NK-92 treated with Interleukin-12 subunit alpha and Interleukin-12 subunit beta, amount 100 ng/mL, for 24 hours (cell line): Measurements from ENCODE around the gene MED1.
A peak's percentile ranks its signal among the peaks of the same experiment; 100 is the strongest.
"Not testable (repeated sequence)": the region's sequence is repeated elsewhere in the genome, so short reads cannot be mapped to it uniquely, and the experiment has no call there.

Experiments
- DNase-seq: peaks from one replicate; lab custom pipeline; 2025; lab: John Stamatoyannopoulos, UW

Gene MED1, protein sequence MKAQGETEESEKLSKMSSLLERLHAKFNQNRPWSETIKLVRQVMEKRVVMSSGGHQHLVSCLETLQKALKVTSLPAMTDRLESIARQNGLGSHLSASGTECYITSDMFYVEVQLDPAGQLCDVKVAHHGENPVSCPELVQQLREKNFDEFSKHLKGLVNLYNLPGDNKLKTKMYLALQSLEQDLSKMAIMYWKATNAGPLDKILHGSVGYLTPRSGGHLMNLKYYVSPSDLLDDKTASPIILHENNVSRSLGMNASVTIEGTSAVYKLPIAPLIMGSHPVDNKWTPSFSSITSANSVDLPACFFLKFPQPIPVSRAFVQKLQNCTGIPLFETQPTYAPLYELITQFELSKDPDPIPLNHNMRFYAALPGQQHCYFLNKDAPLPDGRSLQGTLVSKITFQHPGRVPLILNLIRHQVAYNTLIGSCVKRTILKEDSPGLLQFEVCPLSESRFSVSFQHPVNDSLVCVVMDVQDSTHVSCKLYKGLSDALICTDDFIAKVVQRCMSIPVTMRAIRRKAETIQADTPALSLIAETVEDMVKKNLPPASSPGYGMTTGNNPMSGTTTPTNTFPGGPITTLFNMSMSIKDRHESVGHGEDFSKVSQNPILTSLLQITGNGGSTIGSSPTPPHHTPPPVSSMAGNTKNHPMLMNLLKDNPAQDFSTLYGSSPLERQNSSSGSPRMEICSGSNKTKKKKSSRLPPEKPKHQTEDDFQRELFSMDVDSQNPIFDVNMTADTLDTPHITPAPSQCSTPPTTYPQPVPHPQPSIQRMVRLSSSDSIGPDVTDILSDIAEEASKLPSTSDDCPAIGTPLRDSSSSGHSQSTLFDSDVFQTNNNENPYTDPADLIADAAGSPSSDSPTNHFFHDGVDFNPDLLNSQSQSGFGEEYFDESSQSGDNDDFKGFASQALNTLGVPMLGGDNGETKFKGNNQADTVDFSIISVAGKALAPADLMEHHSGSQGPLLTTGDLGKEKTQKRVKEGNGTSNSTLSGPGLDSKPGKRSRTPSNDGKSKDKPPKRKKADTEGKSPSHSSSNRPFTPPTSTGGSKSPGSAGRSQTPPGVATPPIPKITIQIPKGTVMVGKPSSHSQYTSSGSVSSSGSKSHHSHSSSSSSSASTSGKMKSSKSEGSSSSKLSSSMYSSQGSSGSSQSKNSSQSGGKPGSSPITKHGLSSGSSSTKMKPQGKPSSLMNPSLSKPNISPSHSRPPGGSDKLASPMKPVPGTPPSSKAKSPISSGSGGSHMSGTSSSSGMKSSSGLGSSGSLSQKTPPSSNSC (N-terminal part only)

DNA sequence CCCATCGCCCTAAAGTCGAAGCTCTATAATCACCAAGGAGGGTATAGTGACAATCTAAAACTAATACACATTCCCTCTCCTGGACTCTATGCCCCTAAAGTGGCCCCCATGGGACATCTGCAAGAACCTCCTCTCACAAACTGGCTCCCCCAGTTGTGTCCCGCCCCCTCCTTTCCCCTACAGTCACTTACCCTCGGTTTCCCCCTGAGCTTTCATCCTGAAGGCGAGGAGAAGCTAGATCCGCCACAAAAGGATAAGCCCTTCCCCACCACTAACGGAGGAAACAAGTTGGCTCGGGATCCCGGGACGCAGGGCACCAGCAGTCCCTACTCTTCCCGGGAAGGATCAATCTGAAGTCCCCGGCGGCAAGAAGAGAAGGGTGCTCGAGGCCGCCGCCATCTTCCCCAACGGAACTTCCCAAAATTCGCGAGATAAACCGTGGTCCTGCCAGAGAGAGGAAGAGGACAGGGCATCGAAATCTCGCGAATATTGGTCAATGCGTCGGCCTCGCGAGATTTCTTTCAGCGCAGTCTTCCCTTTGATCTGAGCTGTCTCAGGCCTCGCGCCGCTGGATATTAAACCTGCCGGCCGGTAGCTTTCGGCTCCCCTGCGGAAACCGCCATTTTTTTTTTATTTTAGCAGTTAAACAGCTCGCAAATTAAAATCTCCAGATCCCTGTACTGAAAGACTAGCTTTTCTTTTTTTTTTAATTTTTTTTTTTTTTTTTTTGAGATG lies at the start of gene MED1:
Gene MED1 (minus strand): TSS at position 417 of the 735 bp plus-strand sequence. CDS start 201 bp downstream, at position 216.
- peak; percentile 83 for DNase-seq

DNA sequence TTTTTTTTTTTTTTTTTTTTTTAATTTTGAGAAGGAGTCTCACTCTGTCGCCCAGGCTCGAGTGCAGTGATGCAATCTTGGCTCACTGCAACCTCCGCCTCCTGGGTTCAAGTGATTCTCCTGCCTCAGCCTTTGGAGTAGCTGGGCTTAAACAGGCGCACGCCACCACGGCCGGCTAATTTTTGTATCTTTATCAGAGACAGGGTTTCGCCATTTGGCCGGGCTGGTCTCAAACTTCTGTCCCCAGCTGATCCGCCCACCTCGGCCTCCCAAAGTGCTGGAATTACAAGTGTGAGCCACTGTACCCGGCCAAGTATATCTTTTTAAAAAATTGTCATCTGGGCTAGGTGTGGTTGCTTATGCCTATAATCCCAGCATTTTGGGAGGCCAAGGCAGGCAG lies 45.9 kb upstream of the MED1 start:
- DNase-seq: not testable (repeated sequence)

- DNase-seq: no peak
Observed at GRCh38 chr17:39487946-39488345, 36.9 kb upstream of the MED1 start.

GRCh38 chr17:39487490-39487889 lies 36.4 kb upstream of the MED1 start:
- not testable (repeated sequence) for DNase-seq

DNA sequence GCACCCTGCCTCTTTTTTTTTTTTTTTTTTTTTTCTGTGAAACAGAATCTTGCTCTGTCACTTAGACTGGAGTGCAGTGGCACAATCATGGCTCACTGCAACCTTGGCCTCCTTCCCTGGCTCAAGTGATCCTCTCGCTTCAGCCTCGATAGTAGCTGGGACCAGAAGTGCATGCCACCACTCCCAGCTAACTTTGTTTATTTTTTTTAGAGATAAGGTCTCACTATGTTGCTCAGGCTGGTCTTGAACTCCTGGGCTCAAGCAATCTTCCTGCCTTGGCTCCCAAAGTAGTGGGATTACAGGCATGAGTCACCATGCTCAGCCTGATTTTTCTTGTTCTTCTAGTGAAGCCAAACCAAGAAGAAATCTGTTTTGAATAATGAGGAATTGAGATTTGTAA lies 35.2 kb upstream of the MED1 start:
- DNase-seq: no peak

- no peak for DNase-seq
Observed at GRCh38 chr17:39485555-39485954, 34.5 kb upstream of the MED1 start.

- no peak for DNase-seq
Observed at GRCh38 chr17:39484178-39484577, 33.1 kb upstream of the MED1 start.

- DNase-seq: no peak
Observed at GRCh38 chr17:39483506-39483905, 32.4 kb upstream of the MED1 start.

DNA sequence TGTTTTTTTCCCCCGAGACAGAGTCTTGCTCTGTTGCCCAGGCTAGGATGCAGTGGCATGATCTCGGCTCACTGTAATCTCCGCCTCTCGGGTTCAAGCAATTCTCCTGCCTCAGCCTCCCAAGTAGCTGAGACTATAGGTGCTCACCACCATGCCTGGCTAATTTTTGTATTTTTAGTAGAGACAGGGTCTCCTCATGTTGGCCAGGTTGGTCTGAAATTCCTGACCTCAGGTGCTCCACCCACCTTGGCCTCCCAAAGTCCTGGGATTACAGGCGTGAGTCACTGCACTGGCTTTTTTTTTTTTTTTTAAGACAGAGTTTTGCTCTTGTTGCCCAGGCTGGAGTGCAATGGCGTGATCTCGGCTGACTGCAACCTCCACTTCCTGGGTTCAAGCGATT lies 28.6 kb upstream of the MED1 start:
- DNase-seq: not testable (repeated sequence)

DNA sequence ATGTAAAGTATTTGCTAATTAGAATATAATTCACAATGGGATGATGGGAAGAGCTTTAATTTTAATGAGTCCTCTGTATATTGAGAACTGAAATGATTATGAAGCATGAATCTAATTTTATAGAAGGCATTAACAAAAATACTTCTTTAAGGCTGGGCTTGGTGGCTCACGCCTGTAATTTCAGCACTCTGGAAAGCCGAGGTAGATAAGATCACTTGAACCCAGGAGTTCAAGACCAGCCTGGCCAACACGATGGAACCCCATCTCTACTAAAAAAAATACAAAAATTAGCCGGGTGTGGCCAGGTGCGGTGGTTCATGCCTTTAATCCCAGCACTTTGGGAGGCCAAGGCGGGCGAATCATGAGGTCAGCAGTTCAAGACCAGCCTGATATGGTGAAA lies 22.2 kb upstream of the MED1 start:
- DNase-seq: no peak

DNA sequence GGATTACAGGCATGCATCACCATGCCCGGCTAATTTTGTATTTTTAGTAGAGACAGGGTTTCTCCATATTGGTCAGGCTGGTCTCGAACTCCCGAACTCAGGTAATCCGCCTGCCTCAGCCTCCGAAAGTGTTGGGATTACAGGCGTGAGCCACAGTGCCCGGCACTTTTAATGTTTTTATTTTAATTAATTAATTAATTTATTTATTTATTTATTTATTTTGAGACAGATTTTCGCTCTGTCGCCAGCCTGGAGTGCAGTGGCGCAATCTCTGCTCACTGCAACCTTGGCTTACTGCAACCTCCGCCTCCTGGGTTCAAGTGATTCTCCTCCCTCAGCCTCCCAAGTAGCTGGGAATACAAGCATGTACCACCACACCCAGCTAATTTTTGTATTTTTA lies 17.5 kb upstream of the MED1 start:
- not testable (repeated sequence) for DNase-seq

- DNase-seq: not testable (repeated sequence)
Observed at GRCh38 chr17:39464639-39465181, 13.6 kb upstream of the MED1 start.

DNA sequence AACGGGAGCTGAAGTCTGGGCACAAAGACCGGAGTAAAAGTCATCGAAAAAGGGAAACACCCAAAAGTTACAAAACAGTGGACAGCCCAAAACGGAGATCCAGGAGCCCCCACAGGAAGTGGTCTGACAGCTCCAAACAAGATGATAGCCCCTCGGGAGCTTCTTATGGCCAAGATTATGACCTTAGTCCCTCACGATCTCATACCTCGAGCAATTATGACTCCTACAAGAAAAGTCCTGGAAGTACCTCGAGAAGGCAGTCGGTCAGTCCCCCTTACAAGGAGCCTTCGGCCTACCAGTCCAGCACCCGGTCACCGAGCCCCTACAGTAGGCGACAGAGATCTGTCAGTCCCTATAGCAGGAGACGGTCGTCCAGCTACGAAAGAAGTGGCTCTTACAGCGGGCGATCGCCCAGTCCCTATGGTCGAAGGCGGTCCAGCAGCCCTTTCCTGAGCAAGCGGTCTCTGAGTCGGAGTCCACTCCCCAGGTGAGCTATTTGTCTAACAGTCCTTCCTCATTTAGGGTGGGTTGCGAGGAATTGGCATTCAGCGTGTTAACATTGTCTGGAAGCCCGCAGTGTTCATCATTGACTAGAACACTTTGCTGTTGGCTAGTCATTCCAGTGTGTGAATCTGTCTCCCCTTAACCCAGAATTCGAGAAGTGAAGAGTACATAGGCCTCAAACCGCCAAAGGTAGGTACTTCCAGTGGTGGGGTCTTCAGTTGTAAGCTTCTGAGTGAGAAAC lies 11.7 kb upstream of the MED1 start:
- DNase-seq: no peak

DNA sequence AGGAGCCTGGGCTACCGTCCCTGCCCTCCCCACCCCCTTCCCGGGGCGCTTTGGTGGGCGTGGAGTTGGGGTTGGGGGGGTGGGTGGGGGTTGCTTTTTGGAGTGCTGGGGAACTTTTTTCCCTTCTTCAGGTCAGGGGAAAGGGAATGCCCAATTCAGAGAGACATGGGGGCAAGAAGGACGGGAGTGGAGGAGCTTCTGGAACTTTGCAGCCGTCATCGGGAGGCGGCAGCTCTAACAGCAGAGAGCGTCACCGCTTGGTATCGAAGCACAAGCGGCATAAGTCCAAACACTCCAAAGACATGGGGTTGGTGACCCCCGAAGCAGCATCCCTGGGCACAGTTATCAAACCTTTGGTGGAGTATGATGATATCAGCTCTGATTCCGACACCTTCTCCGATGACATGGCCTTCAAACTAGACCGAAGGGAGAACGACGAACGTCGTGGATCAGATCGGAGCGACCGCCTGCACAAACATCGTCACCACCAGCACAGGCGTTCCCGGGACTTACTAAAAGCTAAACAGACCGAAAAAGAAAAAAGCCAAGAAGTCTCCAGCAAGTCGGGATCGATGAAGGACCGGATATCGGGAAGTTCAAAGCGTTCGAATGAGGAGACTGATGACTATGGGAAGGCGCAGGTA lies 11.0 kb upstream of the MED1 start:
- no peak for DNase-seq

DNA sequence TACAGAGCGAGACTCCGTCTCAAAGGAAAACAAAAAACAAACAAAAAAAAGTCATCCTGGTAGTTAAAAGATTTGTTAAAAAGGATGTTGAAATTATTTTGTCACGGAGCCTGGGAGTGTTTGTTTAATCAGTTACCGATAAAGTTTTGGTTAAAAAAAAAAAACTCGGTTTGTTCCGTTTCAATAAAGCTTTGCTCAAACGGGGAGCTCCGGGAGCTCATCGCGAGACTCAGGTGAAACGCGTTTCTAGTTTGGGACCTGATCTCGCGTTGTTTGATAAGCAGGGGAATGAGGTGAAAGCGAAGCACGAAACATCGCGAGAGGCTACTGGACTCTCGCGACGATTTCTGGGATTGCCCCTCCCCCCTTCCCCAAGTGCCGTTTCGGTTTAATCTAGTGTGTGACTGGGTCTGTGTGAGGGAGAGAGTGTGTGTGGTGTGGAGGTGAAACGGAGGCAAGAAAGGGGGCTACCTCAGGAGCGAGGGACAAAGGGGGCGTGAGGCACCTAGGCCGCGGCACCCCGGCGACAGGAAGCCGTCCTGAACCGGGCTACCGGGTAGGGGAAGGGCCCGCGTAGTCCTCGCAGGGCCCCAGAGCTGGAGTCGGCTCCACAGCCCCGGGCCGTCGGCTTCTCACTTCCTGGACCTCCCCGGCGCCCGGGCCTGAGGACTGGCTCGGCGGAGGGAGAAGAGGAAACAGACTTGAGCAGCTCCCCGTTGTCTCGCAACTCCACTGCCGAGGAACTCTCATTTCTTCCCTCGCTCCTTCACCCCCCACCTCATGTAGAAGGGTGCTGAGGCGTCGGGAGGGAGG lies 10.3 kb upstream of the MED1 start, which contains the start of gene CDK12:
Gene CDK12 (plus strand): TSS at position 374 of the 813 bp plus-strand sequence. CDS start 586 bp downstream, outside the sequence.
- DNase-seq: peak; percentile 86

GRCh38 chr17:39455919-39456318 lies 4.9 kb upstream of the MED1 start:
- no peak for DNase-seq

GRCh38 chr17:39450051-39450450 lies 1.0 kb downstream of the MED1 start:
- no peak for DNase-seq

DNA sequence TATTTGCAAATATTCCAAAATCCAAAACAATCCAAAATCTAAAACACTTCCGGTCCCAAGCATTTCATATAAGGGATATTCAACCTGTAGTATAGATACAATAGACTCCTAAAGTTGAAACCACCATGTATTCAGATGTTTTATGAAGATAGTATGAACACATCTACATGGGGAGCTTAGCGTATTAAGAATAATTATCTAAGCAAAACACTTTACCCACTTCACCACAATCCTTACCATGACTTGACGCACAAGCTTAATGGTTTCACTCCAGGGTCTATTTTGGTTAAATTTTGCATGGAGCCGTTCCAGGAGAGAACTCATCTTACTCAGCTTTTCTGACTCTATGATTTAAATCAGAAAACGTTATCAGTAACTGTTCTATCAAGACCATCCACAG lies 3.5 kb downstream of the MED1 start:
- DNase-seq: no peak

GRCh38 chr17:39443326-39443725 lies 7.7 kb downstream of the MED1 start:
- no peak for DNase-seq
